ENCODE results near the gene COX6B2.

The COX6B2 gene

GRCh38 chr19:55345818-55346724, 8.4 kb downstream of the COX6B2 start:
- no peaks in the 10 kb centered on the region for H3K9me3 ChIP-seq (ENCODE audit: control insufficient read depth, insufficient read depth, low read depth, low read length)
- ChIA-PET CTCF (interaction anchor here (1.0 to 1.2 kb wide), 3 partner anchors 13 to 278 kb away, joined by 3 to 5 read pairs (median 4); partner anchors contain the start of gene ZNF784), POLR2A (interaction anchor here (0.5 to 7.7 kb wide), 9 partner anchors 7 to 882 kb away, joined by 3 to 95 read pairs (median 4); partner anchors contain the start of genes KMT5C, LENG9 and UBE2S)
- no peak overlapping the region for H3K27ac ChIP-seq (ENCODE audit: extremely low read depth, low read depth, low read length)
- peaks cover 3 to 59% of the 10 kb centered on the region in 2 experiments for H3K36me3 ChIP-seq (ENCODE audit: control insufficient read depth in 2 of 2, insufficient read depth in 1 of 2, low read length in 2 of 2)
- peaks cover 5% of the 10 kb centered on the region; the same call in 1 of the 2 replicates for H3K4me1 ChIP-seq (ENCODE audit: control insufficient read depth, insufficient read depth, low read length)
- H3K4me3 ChIP-seq (ENCODE audit: low read depth, low read length) = no peak overlapping the region
- TF ChIP-seq ZIC2 (tag by site-specific recombination; IDR thresholded peaks at IDR 0.05) = 0 out of 2 replicates have a peak, but pooled peaks have one; percentile 17
- 0 out of 2 replicates have a peak, but pooled peaks have one; percentile 14 for TF ChIP-seq EGR2 (tag by site-specific recombination; IDR thresholded peaks at IDR 0.05; ENCODE audit: low read depth)
- no peak for TF ChIP-seq ZNF146 (tag by site-specific recombination; IDR thresholded peaks at IDR 0.05)
- no peak for TF ChIP-seq ZNF184 (tag by site-specific recombination; IDR thresholded peaks at IDR 0.05)
- TF ChIP-seq, protein P1, sequence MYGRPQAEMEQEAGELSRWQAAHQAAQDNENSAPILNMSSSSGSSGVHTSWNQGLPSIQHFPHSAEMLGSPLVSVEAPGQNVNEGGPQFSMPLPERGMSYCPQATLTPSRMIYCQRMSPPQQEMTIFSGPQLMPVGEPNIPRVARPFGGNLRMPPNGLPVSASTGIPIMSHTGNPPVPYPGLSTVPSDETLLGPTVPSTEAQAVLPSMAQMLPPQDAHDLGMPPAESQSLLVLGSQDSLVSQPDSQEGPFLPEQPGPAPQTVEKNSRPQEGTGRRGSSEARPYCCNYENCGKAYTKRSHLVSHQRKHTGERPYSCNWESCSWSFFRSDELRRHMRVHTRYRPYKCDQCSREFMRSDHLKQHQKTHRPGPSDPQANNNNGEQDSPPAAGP (tag by site-specific recombination; IDR thresholded peaks at IDR 0.05) = peak; percentile 65
- 0 out of 2 replicates have a peak, but pooled peaks have one; percentile 9 for TF ChIP-seq GLIS2 (tag by site-specific recombination; IDR thresholded peaks at IDR 0.05)
- TF ChIP-seq ZNF341 (tag by site-specific recombination; IDR thresholded peaks at IDR 0.05; ENCODE audit: low read depth) = peak; percentile 95
- TF ChIP-seq ZNF174 (tag by site-specific recombination; IDR thresholded peaks at IDR 0.05) = no peak
- no peak for TF ChIP-seq ZBTB48 (tag by site-specific recombination; IDR thresholded peaks at IDR 0.05)
- 0 out of 2 replicates have a peak, but pooled peaks have one; percentile 56 for TF ChIP-seq HOXC10 (CRISPR knock-in tag; IDR thresholded peaks at IDR 0.05)
- no peak for TF ChIP-seq SALL2 (tag by site-specific recombination; IDR thresholded peaks at IDR 0.05; ENCODE audit: borderline replicate concordance)
- no peak for TF ChIP-seq BCL6B (tag by site-specific recombination; IDR thresholded peaks at IDR 0.05)
- no peak for TF ChIP-seq ZNF658 (tag by site-specific recombination; IDR thresholded peaks at IDR 0.05)
- TF ChIP-seq, protein P2, sequence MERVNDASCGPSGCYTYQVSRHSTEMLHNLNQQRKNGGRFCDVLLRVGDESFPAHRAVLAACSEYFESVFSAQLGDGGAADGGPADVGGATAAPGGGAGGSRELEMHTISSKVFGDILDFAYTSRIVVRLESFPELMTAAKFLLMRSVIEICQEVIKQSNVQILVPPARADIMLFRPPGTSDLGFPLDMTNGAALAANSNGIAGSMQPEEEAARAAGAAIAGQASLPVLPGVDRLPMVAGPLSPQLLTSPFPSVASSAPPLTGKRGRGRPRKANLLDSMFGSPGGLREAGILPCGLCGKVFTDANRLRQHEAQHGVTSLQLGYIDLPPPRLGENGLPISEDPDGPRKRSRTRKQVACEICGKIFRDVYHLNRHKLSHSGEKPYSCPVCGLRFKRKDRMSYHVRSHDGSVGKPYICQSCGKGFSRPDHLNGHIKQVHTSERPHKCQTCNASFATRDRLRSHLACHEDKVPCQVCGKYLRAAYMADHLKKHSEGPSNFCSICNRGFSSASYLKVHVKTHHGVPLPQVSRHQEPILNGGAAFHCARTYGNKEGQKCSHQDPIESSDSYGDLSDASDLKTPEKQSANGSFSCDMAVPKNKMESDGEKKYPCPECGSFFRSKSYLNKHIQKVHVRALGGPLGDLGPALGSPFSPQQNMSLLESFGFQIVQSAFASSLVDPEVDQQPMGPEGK (tag by site-specific recombination; IDR thresholded peaks at IDR 0.05) = peak; percentile 66
- peak; percentile 95 for TF ChIP-seq KLF1 (tag by site-specific recombination; IDR thresholded peaks at IDR 0.05)
- TF ChIP-seq IKZF3 (tag by site-specific recombination; IDR thresholded peaks at IDR 0.05) = no peak
- no peak for TF ChIP-seq ZNF266 (tag by site-specific recombination; IDR thresholded peaks at IDR 0.05; ENCODE audit: low read depth)
- TF ChIP-seq, protein P3, sequence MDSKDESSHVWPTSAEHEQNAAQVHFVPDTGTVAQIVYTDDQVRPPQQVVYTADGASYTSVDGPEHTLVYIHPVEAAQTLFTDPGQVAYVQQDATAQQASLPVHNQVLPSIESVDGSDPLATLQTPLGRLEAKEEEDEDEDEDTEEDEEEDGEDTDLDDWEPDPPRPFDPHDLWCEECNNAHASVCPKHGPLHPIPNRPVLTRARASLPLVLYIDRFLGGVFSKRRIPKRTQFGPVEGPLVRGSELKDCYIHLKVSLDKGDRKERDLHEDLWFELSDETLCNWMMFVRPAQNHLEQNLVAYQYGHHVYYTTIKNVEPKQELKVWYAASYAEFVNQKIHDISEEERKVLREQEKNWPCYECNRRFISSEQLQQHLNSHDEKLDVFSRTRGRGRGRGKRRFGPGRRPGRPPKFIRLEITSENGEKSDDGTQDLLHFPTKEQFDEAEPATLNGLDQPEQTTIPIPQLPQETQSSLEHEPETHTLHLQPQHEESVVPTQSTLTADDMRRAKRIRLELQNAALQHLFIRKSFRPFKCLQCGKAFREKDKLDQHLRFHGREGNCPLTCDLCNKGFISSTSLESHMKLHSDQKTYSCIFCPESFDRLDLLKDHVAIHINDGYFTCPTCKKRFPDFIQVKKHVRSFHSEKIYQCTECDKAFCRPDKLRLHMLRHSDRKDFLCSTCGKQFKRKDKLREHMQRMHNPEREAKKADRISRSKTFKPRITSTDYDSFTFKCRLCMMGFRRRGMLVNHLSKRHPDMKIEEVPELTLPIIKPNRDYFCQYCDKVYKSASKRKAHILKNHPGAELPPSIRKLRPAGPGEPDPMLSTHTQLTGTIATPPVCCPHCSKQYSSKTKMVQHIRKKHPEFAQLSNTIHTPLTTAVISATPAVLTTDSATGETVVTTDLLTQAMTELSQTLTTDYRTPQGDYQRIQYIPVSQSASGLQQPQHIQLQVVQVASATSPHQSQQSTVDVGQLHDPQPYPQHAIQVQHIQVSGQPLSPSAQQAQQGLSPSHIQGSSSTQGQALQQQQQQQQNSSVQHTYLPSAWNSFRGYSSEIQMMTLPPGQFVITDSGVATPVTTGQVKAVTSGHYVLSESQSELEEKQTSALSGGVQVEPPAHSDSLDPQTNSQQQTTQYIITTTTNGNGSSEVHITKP (tag by site-specific recombination; IDR thresholded peaks at IDR 0.05) = peak; percentile 62
- TF ChIP-seq HOXD13 (CRISPR knock-in tag; IDR thresholded peaks at IDR 0.05; ENCODE audit: borderline replicate concordance) = no peak
- TF ChIP-seq ZNF175 (tag by site-specific recombination; IDR thresholded peaks at IDR 0.05) = no peak
- TF ChIP-seq, protein P4, sequence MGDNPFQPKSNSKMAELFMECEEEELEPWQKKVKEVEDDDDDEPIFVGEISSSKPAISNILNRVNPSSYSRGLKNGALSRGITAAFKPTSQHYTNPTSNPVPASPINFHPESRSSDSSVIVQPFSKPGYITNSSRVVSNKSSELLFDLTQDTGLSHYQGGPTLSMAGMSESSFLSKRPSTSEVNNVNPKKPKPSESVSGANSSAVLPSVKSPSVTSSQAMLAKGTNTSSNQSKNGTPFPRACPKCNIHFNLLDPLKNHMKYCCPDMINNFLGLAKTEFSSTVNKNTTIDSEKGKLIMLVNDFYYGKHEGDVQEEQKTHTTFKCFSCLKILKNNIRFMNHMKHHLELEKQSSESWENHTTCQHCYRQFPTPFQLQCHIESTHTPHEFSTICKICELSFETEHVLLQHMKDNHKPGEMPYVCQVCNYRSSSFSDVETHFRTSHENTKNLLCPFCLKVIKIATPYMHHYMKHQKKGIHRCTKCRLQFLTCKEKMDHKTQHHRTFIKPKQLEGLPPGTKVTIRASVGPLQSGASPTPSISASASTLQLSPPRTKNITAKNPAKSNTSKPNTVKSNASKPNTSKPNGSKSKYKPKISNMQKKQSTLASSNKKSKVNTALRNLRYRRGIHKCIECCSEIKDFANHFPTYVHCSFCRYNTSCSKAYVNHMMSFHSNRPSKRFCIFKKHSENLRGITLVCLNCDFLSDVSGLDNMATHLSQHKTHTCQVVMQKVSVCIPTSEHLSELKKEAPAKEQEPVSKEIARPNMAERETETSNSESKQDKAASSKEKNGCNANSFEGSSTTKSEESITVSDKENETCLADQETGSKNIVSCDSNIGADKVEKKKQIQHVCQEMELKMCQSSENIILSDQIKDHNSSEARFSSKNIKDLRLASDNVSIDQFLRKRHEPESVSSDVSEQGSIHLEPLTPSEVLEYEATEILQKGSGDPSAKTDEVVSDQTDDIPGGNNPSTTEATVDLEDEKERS (tag by site-specific recombination; IDR thresholded peaks at IDR 0.05) = no peak
- peak; percentile 67; the same call in 1 of the 2 replicates for TF ChIP-seq ZFHX2 (tag by site-specific recombination; conservative IDR thresholded peaks at IDR 0.05)
- no peak for TF ChIP-seq ZSCAN23 (tag by site-specific recombination; IDR thresholded peaks at IDR 0.05)
- TF ChIP-seq GLIS1 (tag by site-specific recombination; IDR thresholded peaks at IDR 0.05) = peak; percentile 64
- TF ChIP-seq ZNF510 (tag by site-specific recombination; IDR thresholded peaks at IDR 0.05; ENCODE audit: insufficient replicate concordance) = no peak
- TF ChIP-seq SP3 (tag by site-specific recombination; IDR thresholded peaks at IDR 0.05) = peak; percentile 49; the same call in 1 of the 2 replicates

Data from HEK293 (cell line).